HepG2 (cell line): ENCODE data around the gene ZC3H18. TPM values are rescaled to one million over a fixed set of nuclear protein-coding genes. Genes with fewer than 3 reads are reported as not detected.

Experiments used
- ATAC-seq: fragments of 200-7000 bp; cut with Tn5 transposase; 3 replicates; pipeline ENCODE4 v1.9.1; 2020; ENCODE audit warnings: mild to moderate bottlenecking, moderate library complexity
- BruUV-seq: library from RNA; stranded (reverse); fragments of 400-500 nt; replicated peaks from 2 replicates; lab custom pipeline; 2021; lab: Mats Ljungman, UMichigan
- CTCF ChIA-PET: fragments of 300-600 bp; formaldehyde crosslinking; extraction: SDS; loops from one replicate; lab custom pipeline; 2021; ENCODE audit warnings: low total read pairs, inconsistent platforms, low intra/inter-chr PET ratio; lab: Yijun Ruan, JAX
- POLR2A ChIA-PET: fragments of 350-600 bp; sonication (Branson Sonifier 250); formaldehyde crosslinking; loops from one replicate; lab custom pipeline; 2020; ENCODE audit warnings: antibody characterized with exemption, inconsistent platforms; lab: Yijun Ruan, JAX
- DNase-seq: peaks from one replicate; pipeline ENCODE4 v3.0.0-alpha.2; 2015; ENCODE audit warnings: low spot score
- FAIRE-seq: peaks from 3 replicates; lab custom pipeline; 2011; peaks lifted over from hg19 to GRCh38; lab: Jason Lieb, UNC
- H2AFZ ChIP-seq: one replicate; pipeline ENCODE4 v1.6.1; 2011; ENCODE audit warnings: low read length, inconsistent platforms
- H3K27ac ChIP-seq: fragments of 300-600 bp; 3 replicates; pipeline ENCODE4 v1.8.0; 2011; ENCODE audit warnings: mixed run types, mild to moderate bottlenecking, mixed read lengths, low read length, inconsistent platforms; ENCODE audit not compliant: insufficient read depth; ENCODE audit errors: extremely low read length
- H3K27me3 ChIP-seq, 2 experiments: fragments of 200-600 bp in 1 of 2; 2 replicates in 1 of 2; 3 replicates in 1 of 2; pipeline versions ENCODE4 v1.6.0 to v1.8.0; 2011; ENCODE audit warnings: low read length in 2 of 2, mild to moderate bottlenecking in 2 of 2, moderate library complexity in 2 of 2, inconsistent platforms in 1 of 2; ENCODE audit not compliant: insufficient read depth in 2 of 2, control insufficient read depth in 1 of 2
- H3K36me3 ChIP-seq, 2 experiments: fragments of 200-600 bp in 1 of 2; replicated peaks in 1 of 2; 2 replicates in 1 of 2; 3 replicates in 1 of 2; pipeline versions ENCODE4 v1.5.1 to v1.8.0; 2011; ENCODE audit warnings: low read length in 2 of 2, inconsistent platforms in 1 of 2; ENCODE audit not compliant: insufficient read depth in 2 of 2, control insufficient read depth in 1 of 2
- H3K4me1 ChIP-seq: 2 replicates; pipeline ENCODE4 v1.5.1; 2012; ENCODE audit warnings: low read length, inconsistent platforms; ENCODE audit not compliant: insufficient read depth
- H3K4me2 ChIP-seq: 2 replicates; pipeline ENCODE4 v1.6.0; 2011; ENCODE audit warnings: low read depth, low read length, inconsistent platforms
- H3K4me3 ChIP-seq, 3 experiments: fragments of 200-600 bp in 1 of 3; sonication (generic), shearing (Covaris generic) in 1 of 3; replicated peaks in 1 of 3; 2 replicates each; pipeline ENCODE4 v1.5.1; 2011 to 2016; ENCODE audit warnings: low read length in 3 of 3, inconsistent platforms in 2 of 3, low read depth in 2 of 3, mild to moderate bottlenecking in 2 of 3, control low read depth in 1 of 3, mixed read lengths in 1 of 3; ENCODE audit not compliant: insufficient read depth in 1 of 3
- H3K79me2 ChIP-seq: one replicate; pipeline ENCODE4 v1.6.1; 2011; ENCODE audit warnings: low read length, inconsistent platforms; ENCODE audit not compliant: insufficient read depth
- H3K9ac ChIP-seq: 2 replicates; pipeline ENCODE4 v1.6.0; 2011; ENCODE audit warnings: mild to moderate bottlenecking, low read depth, low read length, inconsistent platforms; ENCODE audit not compliant: insufficient read depth
- H3K9me3 ChIP-seq: 2 replicates; pipeline ENCODE4 v1.5.1; 2012; ENCODE audit warnings: mild to moderate bottlenecking, low read length
- H4K20me1 ChIP-seq: 2 replicates; pipeline ENCODE4 v1.6.0; 2011; ENCODE audit warnings: inconsistent platforms, mild to moderate bottlenecking, low read length, moderate library complexity; ENCODE audit not compliant: insufficient read depth
- ARNT2 ChIP-seq: sonication (generic); formaldehyde crosslinking; IDR thresholded peaks from 2 replicates; pipeline ENCODE4 v1.8.0; 2022; ENCODE audit warnings: mild to moderate bottlenecking, low read depth, missing genetic modification reagents, moderate library complexity
- FOSL2 ChIP-seq: sonication (generic); formaldehyde crosslinking; IDR thresholded peaks from 2 replicates; pipeline ENCODE4 v1.4.0; 2020; ENCODE audit warnings: missing genetic modification reagents
- KAT2B ChIP-seq: fragments of 150-350 bp; IDR thresholded peaks from 2 replicates; pipeline ENCODE4 v1.6.1; 2014; ENCODE audit warnings: low read depth, low read length, borderline replicate concordance
- MAFK ChIP-seq, 2 experiments: IDR thresholded peaks in 1 of 2; conservative IDR thresholded peaks in 1 of 2; 2 replicates each; pipeline ENCODE4 v1.6.1; 2011; ENCODE audit warnings: improper control_type of control experiment in 2 of 2, low read length in 2 of 2
- ONECUT2 ChIP-seq: sonication (generic); formaldehyde crosslinking; IDR thresholded peaks from 2 replicates; pipeline ENCODE4 v1.4.0; 2020; ENCODE audit warnings: missing genetic modification reagents
- RFX5 ChIP-seq: IDR thresholded peaks from 2 replicates; pipeline ENCODE4 v1.6.1; 2011; ENCODE audit warnings: low read depth, low read length, improper control_type of control experiment
- RFXANK ChIP-seq: IDR thresholded peaks from 2 replicates; pipeline ENCODE4 v1.6.1; 2016
- RXRA ChIP-seq: sonication (generic); formaldehyde crosslinking; IDR thresholded peaks from 2 replicates; pipeline ENCODE4 v1.5.1; 2020; ENCODE audit warnings: missing genetic modification reagents
- ZNF331 ChIP-seq: sonication (generic); formaldehyde crosslinking; IDR thresholded peaks from 2 replicates; pipeline ENCODE4 v1.4.0; 2020; ENCODE audit warnings: missing genetic modification reagents
- ZNF383 ChIP-seq: sonication (generic); formaldehyde crosslinking; IDR thresholded peaks from 2 replicates; pipeline ENCODE4 v1.4.0; 2020; ENCODE audit warnings: missing genetic modification reagents, mild to moderate bottlenecking, borderline replicate concordance
- WGBS: methylation state at CpG from one replicate; pipeline ENCODE4 v1.1.6; 2017; ENCODE audit warnings: low lambda C conversion rate; 5-methylcytosine and 5-hydroxymethylcytosine counted together
- in situ Hi-C: cut with HindIII; loops from 2 replicates; pipeline ENCODE4 v1.10.0; 2017; ENCODE audit warnings: low pct_unique_long_range_greater_than_20kb; ENCODE audit not compliant: extremely low pct_ligation_motif_present
- intact Hi-C: fragments of 100-400 bp; cut with micrococcal nuclease; formaldehyde crosslinking; loops from one replicate; pipeline ENCODE4 v1.10.0; 2022; ENCODE audit not compliant: unreplicated experiment
- polyA plus RNA-seq, 8 experiments: library from polyadenylated mRNA; depleted of rRNA in 3 of 8; stranded (reverse) in 7 of 8; unstranded in 1 of 8; fragments of >200 nt; fragmentation: Illumina TruSeq in 4 of 8; extraction: Trizol in 4 of 8; gene quantifications; 2 replicates each; pipeline versions ENCODE4 v1.2.1 to v1.2.3, GENCODE V29; 2011 to 2016; ENCODE audit warnings: low read depth in 4 of 8, missing spikeins in 1 of 8, mixed read lengths in 1 of 8; ENCODE audit not compliant: insufficient read depth in 1 of 8
- total RNA-seq, 5 experiments: library from RNA; depleted of rRNA; stranded (reverse); fragments of >200 nt; fragmentation: Illumina TruSeq; extraction: Trizol; gene quantifications; 2 replicates each; pipeline ENCODE4 v1.2.3, GENCODE V29; 2016; ENCODE audit warnings: low read depth in 1 of 5
- TF ChIP-seq, protein P1 (sequence below): sonication (generic); formaldehyde crosslinking; IDR thresholded peaks from 2 replicates; pipeline ENCODE4 v1.5.1; 2020; ENCODE audit warnings: mild to moderate bottlenecking, moderate library complexity, missing genetic modification reagents
- TF ChIP-seq, protein P2 (sequence below): IDR thresholded peaks from 2 replicates; pipeline ENCODE4 v1.6.1; 2016; ENCODE audit warnings: mild to moderate bottlenecking
- TF ChIP-seq, protein P3 (sequence below): sonication (generic); formaldehyde crosslinking; IDR thresholded peaks from 2 replicates; pipeline ENCODE4 v1.5.0; 2020; ENCODE audit warnings: mild to moderate bottlenecking, missing genetic modification reagents, moderate library complexity

ZC3H18 gene
- total and polyA plus RNA-seq, 2 of the 13 experiments (the other 11 are each of a cell fraction or from before 2014, with no cell fraction given): 11.2 to 27.4 TPM

DNA sequence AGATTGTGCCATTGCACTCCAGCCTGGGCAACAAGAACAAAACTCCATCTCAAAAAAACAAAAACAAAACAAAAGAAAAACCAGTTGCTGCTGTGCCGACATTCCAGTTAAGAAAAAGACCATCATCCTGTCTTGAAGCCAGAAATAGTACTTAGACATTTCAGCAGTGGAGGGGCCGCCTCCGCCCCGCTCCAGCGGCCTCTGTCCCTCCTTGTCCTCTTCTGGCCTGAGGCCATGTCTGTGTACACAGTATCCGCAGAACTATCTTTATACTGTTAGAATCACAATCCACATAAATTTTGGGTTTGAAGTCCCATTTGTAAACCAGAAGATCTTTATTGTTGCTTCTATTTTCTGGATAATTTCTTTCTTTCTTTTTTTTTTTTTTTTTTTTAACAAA lies 24.9 kb downstream of the ZC3H18 start (continued):
- TF ChIP-seq, protein P1, sequence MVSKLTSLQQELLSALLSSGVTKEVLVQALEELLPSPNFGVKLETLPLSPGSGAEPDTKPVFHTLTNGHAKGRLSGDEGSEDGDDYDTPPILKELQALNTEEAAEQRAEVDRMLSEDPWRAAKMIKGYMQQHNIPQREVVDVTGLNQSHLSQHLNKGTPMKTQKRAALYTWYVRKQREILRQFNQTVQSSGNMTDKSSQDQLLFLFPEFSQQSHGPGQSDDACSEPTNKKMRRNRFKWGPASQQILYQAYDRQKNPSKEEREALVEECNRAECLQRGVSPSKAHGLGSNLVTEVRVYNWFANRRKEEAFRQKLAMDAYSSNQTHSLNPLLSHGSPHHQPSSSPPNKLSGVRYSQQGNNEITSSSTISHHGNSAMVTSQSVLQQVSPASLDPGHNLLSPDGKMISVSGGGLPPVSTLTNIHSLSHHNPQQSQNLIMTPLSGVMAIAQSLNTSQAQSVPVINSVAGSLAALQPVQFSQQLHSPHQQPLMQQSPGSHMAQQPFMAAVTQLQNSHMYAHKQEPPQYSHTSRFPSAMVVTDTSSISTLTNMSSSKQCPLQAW (CRISPR knock-in tag): no peak
- TF ChIP-seq, all 625 proteins: peak for 0

DNA sequence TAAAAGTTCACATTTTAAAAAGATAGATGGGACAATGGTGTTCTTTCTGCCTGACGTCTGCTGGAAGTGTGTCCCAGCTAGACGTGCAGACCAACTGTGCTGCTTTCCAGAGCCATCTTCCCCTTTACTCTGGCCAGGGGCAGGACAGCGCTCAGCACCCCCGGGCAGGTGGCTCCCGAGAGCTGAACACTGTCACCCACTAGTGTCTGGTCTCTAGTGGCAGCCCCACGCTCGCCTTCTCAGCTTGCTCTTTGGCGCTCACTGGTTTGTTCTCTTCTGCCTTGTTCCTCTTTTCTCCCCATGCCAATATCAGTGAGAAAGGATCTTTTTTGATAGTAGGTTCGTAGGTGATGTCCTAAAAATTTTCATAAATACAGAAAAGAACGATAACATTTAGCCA lies 25.7 kb downstream of the ZC3H18 start:
- Histone ChIP-seq H3K27ac (no peak overlapping the region), H3K27me3 (no peaks in the 10 kb centered on the region), H3K9me3 (no peaks in the 10 kb centered on the region), H4K20me1 (peaks cover 3% of the 10 kb centered on the region; the same call in 1 of the 2 replicates), H3K4me1 (peaks cover 32% of the 10 kb centered on the region), H3K4me2 (no peak overlapping the region), H2AFZ (no peak overlapping the region), H3K9ac (no peak overlapping the region), H3K79me2 (peaks cover 18% of the 10 kb centered on the region), H3K36me3 (peaks cover 28 to 46% of the 10 kb centered on the region in 2 experiments), H3K4me3 (no peak overlapping the region)
- WGBS: 95% methylated on average over 10 of the region's 10 CpGs
- intact Hi-C loops (loop anchor here (5.0 kb wide), 1 partner anchor 56 kb away; the partner anchor contains the start of gene CYBA), in situ Hi-C loops (no loop called here)
- FAIRE-seq (no peak), ATAC-seq (no peak), DNase-seq (no peak)
- TSS peak; percentile 36 for BruUV-seq
- ChIA-PET POLR2A (interaction anchor here (0.9 kb wide), 1 partner anchor 26 kb away, joined by 3 read pairs; the partner anchor contains the start of gene ZC3H18), CTCF (no interaction called here)
- TF ChIP-seq MAFK (conservative IDR thresholded peaks at IDR 0.05 in 1 of 2, IDR thresholded peaks at IDR 0.05 in 1 of 2; ENCODE audit: low read length in 2 of 2) (no peak), RFX5 (no peak), RFXANK (CRISPR knock-in tag) (no peak), ONECUT2 (no peak), ARNT2 (CRISPR knock-in tag) (no peak), FOSL2 (CRISPR knock-in tag) (no peak), KAT2B (no peak), ZNF383 (CRISPR knock-in tag) (no peak), ZNF331 (CRISPR knock-in tag) (no peak), RXRA (CRISPR knock-in tag) (no peak)
- TF ChIP-seq, protein P2, sequence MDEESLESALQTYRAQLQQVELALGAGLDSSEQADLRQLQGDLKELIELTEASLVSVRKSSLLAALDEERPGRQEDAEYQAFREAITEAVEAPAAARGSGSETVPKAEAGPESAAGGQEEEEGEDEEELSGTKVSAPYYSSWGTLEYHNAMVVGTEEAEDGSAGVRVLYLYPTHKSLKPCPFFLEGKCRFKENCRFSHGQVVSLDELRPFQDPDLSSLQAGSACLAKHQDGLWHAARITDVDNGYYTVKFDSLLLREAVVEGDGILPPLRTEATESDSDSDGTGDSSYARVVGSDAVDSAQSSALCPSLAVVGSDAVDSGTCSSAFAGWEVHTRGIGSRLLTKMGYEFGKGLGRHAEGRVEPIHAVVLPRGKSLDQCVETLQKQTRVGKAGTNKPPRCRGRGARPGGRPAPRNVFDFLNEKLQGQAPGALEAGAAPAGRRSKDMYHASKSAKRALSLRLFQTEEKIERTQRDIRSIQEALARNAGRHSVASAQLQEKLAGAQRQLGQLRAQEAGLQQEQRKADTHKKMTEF (CRISPR knock-in tag): no peak
- TF ChIP-seq, protein P3, sequence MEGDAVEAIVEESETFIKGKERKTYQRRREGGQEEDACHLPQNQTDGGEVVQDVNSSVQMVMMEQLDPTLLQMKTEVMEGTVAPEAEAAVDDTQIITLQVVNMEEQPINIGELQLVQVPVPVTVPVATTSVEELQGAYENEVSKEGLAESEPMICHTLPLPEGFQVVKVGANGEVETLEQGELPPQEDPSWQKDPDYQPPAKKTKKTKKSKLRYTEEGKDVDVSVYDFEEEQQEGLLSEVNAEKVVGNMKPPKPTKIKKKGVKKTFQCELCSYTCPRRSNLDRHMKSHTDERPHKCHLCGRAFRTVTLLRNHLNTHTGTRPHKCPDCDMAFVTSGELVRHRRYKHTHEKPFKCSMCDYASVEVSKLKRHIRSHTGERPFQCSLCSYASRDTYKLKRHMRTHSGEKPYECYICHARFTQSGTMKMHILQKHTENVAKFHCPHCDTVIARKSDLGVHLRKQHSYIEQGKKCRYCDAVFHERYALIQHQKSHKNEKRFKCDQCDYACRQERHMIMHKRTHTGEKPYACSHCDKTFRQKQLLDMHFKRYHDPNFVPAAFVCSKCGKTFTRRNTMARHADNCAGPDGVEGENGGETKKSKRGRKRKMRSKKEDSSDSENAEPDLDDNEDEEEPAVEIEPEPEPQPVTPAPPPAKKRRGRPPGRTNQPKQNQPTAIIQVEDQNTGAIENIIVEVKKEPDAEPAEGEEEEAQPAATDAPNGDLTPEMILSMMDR (CRISPR knock-in tag): no peak
